ENCODE data around the gene KNG1.
"Not testable (repeated sequence)": the region's sequence is repeated elsewhere in the genome, so short reads cannot be mapped to it uniquely, and the experiment has no call there.

Gene KNG1

DNA sequence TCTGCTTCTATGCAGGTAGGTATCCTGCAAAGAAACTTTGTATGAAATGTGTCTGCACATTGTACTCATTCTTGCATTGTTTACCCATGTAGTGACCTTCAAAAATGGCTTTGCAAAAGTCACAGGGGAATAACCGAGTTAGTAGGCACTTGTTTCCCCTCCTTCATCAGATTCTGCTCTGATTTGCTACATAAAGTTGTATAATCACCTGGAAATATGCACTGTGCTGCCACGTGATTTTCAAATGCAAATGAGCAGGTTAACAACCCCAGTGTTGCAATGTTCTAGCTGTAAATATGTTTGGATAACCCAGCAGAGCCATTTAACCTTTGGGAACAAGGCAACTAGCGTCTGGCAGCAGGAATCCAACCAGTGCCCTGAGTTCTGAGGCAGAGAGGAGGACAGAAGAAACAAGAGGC is at the start of gene KNG1:
KNG1 (plus strand) TSS at position 321 of the 419 bp plus-strand sequence. CDS start 184 bp downstream, outside the sequence.
- DNase-seq = no peak

DNA sequence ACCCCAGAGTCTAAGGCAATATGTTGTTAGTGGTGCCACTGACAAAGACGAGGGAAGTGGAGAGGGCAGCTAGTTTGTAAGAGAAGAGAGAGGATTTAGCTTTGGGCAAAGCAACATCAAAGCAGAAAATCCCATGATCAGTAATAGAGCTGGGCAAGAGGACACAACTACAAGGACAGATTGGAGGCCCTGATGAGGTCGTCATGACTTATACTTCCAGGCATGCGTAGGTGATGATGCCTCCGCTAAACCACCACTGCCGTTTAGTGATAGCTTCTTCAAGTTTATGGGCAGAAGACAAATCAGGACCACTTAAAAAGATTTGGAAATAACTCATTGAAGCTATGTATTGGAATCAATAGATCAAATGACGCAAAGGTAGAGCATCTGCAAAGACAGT is 48.7 kb upstream of the KNG1 start:
- DNase-seq = no peak

DNA sequence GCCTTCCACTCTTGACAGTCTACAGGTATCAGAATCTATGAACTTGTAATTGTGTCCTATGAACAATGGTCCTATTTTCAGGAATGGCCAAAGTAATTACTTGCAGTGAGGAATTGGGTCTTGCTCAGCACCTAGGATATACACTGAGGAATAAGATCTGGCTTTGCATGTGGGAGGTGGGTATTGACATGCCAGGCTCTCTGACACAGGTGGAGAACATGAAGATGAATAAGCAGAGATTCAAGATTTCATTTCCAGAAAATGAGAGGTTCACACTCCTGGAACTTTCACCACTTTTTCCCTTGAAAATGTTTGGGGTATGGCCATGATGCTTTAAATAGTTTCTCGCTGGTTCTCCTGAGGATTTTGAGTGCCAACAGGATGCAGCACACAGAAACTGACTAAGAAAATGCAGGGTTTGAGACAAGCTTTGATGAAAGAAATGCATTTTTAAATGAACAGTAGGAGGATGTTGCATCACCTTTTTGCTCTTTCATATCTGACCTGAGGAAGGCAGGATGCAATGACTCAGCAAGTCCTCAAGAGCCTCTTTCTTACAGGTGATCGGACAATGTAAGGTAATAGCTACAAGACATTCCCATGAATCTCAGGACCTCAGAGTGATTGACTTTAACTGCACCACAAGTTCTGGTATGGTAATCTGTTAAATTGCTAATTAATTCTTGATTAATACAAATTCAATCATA is 47.6 kb upstream of the KNG1 start:
- no peak for DNase-seq

DNA sequence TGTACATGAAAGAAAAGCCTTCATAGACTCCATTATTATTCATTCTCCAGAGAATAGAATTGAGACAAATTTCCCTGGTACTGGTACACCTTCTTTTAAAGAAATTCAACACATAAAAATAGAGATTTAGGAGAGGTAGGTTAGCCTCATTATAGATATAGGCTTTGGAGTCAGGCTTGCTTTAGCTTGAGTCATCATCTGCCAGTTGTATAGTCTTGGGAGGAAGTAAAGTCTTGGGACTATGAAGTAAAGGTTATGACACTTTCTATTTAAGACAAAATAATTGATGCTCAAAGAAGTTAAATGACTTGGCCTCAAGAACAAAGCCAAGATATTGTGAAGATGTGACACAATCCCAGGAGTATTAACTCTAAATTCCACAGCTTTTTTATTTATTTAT is 47.0 kb upstream of the KNG1 start:
- no peak for DNase-seq

GRCh38 chr3:186671051-186671450 is 46.1 kb upstream of the KNG1 start:
- DNase-seq = no peak

- no peak for DNase-seq
These were observed 38.6 kb upstream of the KNG1 start for GRCh38 chr3:186678604-186679003.

- no peak for DNase-seq
These were observed 38.0 kb upstream of the KNG1 start for GRCh38 chr3:186679151-186679550.

GRCh38 chr3:186680869-186681268 is 36.3 kb upstream of the KNG1 start:
- DNase-seq = no peak

DNA sequence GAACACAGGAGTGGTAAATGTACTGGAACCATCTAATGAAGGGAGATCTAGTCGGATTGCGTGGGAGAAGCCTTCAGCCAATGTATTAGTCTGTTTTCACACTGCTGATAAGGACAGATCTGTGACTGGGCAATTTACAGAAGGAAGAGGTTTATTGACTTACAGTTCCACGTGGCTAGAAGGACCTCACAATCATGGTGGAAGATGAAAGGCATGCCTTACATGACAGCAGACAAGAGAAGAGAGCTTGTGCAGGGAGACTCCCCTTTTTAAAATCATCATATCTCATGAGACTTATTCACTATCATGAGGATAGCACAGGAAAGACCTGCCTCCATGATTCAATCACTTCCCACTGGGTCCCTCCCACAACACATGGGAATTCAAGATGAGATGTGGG is 34.3 kb upstream of the KNG1 start:
- DNase-seq = no peak

GRCh38 chr3:186683979-186684378 is 33.2 kb upstream of the KNG1 start:
- no peak for DNase-seq

GRCh38 chr3:186686475-186686874 is 30.7 kb upstream of the KNG1 start:
- DNase-seq = not testable (repeated sequence)

DNA sequence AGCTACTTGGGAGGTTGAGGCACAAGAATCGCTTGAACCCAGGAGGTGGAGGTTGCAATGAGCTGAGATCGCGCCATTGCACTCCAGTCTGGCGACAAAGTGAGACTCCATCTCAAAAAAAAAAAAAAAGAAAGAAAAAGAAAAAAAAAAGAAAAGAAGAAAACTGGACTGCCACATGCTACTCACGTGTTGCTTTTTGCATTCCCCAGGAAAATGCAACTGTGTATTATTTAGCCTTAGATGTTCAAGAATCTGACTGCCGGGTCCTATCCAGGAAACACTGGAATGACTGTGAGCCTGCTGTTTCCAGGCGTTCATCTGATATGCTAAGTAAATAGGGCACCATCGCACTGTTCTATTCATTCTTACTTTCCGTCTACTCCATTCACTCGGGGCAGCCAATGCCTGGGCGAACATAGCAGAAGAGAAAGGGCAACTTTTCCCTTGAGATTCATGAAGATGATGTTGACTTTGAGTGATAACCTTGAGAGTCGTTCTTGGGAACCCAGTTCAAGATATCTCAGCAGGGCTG is 30.0 kb upstream of the KNG1 start:
- no peak for DNase-seq

DNA sequence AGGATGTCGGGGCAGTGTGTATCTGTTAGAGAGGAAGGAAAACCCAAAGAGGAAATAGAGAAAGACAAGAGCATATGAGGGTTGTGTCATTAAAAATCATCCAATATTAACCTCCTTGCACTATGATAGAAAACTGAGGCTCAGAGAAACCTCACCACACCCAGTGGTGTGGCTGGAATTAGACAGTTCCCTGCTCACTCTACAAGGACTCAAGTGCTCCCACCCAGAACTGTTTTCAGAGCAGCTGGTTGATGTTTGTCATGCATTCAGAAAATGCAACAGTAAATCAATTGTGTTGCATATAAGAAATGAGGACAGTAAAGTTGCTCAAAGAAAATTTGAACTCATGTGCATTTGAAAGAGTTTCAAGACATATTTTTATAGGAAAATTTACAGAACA is 26.9 kb upstream of the KNG1 start:
- DNase-seq = not testable (repeated sequence)

GRCh38 chr3:186691676-186692075 is 25.5 kb upstream of the KNG1 start:
- no peak for DNase-seq

GRCh38 chr3:186693843-186694242 is 23.3 kb upstream of the KNG1 start:
- no peak for DNase-seq

DNA sequence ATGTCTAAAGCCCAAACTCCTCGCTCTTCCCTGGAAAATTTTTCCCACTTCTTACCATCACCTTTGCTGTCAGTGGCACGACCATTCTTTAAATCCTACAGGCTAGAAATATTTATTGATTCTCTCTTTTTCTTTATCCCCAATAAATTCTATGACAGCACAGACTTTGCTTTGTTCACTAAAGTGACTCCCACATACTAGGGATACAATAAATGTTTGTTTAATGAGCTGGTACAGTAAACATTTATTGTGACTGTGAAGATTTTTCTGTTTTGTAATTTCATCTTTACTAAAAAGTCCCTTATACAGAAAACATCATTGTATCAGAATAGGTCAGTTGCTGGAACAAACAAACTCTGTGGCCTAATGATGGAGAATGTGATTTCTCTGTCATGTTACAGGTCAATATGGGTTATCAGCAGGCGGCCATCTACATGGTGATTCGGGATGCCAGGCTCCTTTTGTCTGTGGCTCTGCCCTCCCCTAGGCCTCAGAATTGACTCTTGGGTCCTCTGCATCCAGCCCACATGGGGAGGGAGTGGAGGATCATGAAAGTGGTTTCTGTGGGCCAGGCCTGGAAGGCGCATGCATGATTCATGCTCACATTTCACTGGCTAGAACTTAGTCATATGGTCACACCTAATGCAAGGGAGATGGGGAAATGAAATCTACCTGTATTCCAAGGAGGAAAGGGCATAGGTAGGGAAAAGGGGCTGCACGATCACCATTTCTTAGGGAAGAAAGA is 22.7 kb upstream of the KNG1 start:
- DNase-seq = no peak

GRCh38 chr3:186696522-186696921 is 20.6 kb upstream of the KNG1 start:
- DNase-seq = no peak

- DNase-seq = no peak
These were observed 19.6 kb upstream of the KNG1 start for GRCh38 chr3:186697510-186697909.

DNA sequence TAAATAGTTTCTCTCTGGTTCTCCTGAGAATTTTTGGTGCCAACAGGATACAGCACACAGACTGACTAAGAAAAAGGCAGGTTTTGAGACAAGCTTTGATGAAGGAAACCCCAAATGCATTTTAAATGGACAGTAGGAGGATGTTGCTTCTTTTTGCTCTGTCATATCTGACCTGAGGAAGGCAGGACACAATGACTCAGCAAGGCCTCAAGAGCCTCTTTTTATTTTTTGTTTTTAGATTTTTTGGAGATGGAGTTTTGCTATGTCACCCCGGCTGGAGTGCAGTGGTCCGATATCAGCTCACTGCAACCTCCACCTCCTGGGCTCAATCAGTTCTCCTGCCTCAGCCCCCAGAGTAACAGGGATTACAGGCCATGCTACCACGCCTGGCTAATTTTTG is 16.9 kb upstream of the KNG1 start:
- no peak for DNase-seq

GRCh38 chr3:186702451-186702850 is 14.7 kb upstream of the KNG1 start:
- DNase-seq = not testable (repeated sequence)

GRCh38 chr3:186705882-186706780 is 11.0 kb upstream of the KNG1 start:
- DNase-seq = no peak

GRCh38 chr3:186708983-186709679 is 8.0 kb upstream of the KNG1 start:
- DNase-seq = no peak

GRCh38 chr3:186710694-186711093 is 6.5 kb upstream of the KNG1 start:
- not testable (repeated sequence) for DNase-seq
